ENCODE data around the gene ANXA11.
A peak's percentile ranks its signal among the peaks of the same experiment; 100 is the strongest.
"Not testable (repeated sequence)": the region's sequence is repeated elsewhere in the genome, so short reads cannot be mapped to it uniquely, and the experiment has no call there.

ANXA11 gene

DNA sequence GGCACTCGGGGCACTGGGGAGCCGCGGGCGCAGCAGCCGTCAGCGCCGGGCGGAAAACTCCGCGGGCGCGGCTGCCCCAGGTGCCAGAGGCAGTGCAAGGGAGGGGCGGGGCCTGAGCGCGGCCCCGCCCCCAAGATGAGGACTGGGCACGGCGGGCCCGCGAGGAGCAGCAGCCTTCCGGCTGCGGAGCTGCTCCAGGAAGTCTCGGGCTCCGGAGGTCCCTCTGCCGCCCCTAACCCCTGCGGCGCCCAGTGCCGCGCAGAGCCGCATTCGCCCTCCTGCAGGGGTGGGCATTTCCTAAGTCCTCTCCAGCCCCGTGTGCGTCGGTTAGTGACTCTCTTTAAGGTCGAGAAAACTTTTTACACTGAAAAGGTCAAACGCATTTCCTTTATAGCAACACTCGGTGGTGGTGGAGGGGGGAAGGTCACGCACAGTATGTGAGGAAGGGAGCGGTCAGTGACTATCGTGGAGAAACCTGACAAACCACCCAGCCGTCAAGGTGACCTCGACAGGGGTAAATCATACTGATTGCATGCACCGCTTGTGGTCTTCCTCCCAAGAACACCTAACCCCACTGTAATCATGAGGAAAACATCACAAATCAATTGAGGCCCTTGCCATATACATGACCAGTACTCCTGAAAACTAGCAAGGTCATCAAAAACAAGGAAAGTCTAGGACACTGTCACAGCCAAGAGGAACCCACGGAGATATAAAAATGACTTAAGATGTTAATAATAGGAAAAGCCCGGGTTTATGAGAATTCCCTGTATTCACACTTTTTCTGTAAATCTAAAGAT, at the start of gene ANXA11:
Gene ANXA11, minus strand, starts transcription at position 61 of the 800 bp plus-strand sequence. CDS start 32,676 bp downstream, outside the sequence.
- TF ChIP-seq, protein P1, sequence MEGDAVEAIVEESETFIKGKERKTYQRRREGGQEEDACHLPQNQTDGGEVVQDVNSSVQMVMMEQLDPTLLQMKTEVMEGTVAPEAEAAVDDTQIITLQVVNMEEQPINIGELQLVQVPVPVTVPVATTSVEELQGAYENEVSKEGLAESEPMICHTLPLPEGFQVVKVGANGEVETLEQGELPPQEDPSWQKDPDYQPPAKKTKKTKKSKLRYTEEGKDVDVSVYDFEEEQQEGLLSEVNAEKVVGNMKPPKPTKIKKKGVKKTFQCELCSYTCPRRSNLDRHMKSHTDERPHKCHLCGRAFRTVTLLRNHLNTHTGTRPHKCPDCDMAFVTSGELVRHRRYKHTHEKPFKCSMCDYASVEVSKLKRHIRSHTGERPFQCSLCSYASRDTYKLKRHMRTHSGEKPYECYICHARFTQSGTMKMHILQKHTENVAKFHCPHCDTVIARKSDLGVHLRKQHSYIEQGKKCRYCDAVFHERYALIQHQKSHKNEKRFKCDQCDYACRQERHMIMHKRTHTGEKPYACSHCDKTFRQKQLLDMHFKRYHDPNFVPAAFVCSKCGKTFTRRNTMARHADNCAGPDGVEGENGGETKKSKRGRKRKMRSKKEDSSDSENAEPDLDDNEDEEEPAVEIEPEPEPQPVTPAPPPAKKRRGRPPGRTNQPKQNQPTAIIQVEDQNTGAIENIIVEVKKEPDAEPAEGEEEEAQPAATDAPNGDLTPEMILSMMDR (IDR thresholded peaks at IDR 0.05; ENCODE audit: low read depth, low read length, missing control alignments), result no peak
- H3K4me3 ChIP-seq (ENCODE audit: low read depth, low read length), result peak within 1 kb of the TSS; percentile 84
- DNase-seq (ENCODE audit: low read depth), result peak; percentile 49

DNA sequence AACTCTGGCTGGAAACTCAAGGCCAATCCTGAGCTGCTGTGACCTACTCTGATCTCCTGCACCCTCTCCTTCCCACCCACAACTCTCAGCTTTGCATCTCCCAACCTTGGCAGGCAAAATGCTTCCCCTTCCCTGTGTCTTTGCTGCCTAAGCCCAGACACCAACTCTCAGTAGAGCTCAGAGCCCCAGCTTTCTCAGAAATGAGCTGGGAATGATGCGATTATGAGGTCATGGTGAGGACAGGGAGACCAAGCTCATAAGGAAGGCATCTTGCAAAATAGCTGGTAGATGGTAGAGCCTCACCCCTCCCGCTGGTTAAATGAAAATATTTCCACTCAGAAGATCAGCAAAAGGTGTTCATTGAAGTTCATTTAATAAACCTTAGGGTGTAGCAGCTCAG, 49.4 kb upstream of the ANXA11 start:
- DNase-seq (ENCODE audit: low read depth); H3K4me3 ChIP-seq (ENCODE audit: low read depth, low read length): not testable (repeated sequence)

DNA sequence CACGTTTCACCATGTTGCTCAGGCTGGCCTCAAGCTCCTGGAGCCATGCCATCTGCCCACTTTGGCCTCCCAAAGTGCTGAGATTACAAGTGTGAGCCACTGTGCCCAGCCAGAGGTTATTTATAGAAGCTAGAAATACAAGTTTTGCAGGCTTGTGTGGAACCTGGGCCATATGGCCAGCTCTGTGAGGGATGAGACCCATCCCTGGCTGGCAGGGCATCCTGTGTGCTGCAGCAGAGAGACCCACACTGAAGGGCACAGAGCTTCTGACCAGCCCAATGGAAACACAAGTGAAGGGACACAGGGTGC, 48.6 kb upstream of the ANXA11 start:
- H3K4me3 ChIP-seq (ENCODE audit: low read depth, low read length); DNase-seq (ENCODE audit: low read depth): not testable (repeated sequence)

DNA sequence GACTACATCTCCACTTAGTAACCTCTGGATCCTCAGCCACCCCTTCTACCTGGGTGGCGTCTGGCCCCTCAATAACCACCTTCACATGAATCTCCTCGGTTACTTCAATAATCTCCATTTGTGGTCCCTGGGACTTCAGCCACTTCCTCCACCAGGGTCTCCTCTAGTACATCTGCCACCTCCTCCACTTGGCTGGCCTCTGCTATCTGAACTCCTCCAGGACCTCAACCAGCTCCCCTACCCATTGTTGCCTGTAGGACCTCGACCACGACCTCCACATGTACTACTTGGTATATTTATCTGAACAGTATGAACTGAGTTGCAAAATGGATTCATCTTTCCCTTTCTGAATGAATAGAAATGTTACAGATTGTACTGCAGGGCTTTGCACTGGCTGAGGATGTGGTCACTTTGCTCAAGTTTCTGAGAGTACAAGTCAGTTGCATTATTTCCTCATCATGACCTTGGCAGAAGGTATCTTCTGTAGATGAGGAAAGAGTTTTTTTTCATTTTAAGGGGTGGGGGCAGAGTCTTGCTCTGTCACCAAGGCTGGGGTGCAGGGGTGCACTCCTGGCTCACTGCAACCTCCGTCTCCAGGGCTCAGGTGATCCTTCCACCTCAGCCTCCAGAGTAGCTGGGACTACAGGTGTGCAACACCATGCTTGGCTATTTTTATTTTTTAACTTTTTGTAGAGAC, 48.1 kb upstream of the ANXA11 start:
- no peak for DNase-seq (ENCODE audit: low read depth)
- H3K4me3 ChIP-seq (ENCODE audit: low read depth, low read length), result no peak overlapping the region
- TF ChIP-seq, protein P1 (IDR thresholded peaks at IDR 0.05; ENCODE audit: low read depth, low read length, missing control alignments), result no peak

DNA sequence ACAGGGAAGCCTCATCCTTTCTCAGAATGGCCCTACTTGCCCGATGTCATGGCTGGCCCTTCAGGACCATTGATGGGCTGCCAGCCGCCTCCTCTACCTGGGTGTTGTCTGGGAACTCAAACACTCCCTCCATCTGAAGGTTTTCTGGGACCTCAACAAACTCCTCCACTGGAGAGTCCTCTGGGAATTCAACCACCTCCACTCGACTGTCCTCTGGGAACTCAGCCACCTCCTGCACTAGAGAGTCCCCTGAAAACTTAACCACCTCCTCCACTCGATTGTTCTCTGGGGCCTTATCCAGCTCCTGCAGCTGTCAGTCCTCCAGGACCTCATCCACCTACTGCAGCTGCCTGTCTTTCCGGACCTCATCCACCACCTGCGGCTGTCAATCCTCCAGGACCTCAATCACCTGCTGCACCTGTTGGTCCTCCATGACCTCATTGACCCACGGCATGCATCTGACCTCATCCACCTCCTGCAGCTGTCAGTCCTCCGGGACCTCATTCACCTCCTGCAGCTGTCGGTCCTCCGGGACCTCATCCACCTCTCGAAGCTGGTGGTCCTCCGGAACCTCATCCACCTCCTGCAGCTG, 47.1 kb upstream of the ANXA11 start:
- TF ChIP-seq, protein P1 (IDR thresholded peaks at IDR 0.05; ENCODE audit: low read depth, low read length, missing control alignments), result no peak
- DNase-seq (ENCODE audit: low read depth), result no peak
- no peak overlapping the region for H3K4me3 ChIP-seq (ENCODE audit: low read depth, low read length)

DNA sequence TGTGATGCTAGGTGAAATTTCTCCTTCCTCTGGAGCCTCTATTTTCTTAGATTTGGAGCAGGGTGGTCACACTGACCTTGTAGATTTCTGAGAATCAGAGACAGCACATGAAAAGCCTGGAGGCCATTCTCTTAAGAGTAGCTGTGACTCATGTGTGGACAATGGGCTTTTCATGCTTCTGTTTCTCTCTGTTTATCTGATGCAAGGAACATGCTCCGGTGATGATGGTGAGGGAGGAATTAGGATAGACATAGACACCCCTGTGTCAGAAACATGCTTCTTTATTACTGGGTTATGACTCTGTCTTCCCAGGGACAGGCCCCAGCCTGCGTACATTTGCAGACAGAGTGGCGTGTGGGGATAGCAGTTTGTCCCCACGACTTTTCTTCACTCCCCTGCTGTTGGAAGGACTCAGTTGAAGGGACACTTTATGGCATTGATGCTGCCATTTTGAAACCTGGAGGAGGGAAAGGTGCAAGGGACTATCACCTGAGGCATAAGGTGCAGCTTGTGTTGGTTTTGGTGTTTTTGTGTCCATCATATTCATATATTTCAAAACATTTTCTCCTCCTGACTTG, 46.5 kb upstream of the ANXA11 start:
- H3K4me3 ChIP-seq (ENCODE audit: low read depth, low read length); DNase-seq (ENCODE audit: low read depth): not testable (repeated sequence)

DNA sequence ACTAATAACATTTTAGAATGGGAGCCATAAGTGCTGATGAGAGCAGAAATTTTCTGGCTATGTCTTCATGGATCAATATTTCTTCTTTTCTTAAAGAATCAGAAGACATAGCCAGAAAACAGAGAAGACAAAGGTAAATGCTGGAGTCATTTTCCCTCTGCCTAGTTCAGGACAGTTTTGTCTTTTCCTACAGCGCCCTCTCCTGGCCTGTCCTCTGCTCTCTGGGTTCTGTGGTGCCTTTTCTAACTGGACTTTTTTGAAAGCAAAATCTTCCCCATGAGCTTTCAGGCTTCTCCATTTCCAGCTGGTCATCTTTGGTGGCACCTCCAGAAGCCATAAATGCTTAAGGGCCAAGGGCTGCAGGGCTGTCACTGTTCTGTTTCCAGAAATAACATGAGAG, 45.1 kb upstream of the ANXA11 start:
- H3K4me3 ChIP-seq (ENCODE audit: low read depth, low read length); DNase-seq (ENCODE audit: low read depth): not testable (repeated sequence)

DNA sequence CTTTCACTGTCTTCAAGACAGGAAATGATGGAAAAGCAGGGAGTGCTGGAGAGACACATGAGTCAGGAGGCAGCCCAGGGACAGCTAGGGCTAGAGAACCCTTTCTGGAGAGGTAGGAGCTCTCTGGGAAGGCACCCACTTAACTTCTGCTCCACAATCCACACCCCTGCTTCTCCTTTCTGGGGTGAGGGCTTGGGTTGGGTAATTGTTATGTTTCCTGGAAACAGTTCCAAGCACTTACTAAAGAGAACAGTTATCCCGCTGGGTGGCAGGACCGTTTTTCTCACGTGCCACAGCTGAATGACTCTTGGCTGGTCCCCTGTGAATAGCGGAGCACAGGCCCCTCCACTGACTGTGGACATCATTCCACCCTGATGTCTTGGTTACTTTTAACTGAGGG, 44.6 kb upstream of the ANXA11 start:
- H3K4me3 ChIP-seq (ENCODE audit: low read depth, low read length); DNase-seq (ENCODE audit: low read depth): not testable (repeated sequence)

DNA sequence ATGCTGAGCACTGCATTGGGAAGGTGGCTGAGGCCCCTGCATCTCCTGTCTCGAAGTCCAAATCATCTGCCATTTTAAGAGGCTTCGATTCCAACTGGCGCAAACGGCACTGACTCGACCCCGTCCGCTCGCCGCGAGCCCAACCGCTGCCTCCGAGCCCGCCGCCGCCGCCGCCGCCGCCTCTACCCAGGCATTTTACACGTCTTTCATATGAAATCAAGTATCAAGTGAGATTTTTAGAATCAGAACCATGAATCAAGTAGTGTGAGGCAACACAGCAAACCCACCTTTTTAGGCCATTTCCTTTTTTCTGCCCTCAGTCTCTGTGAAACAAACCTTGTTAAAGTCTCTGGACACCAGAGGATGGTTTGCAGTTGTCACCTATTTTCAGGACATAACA, 42.3 kb upstream of the ANXA11 start:
- DNase-seq (ENCODE audit: low read depth); H3K4me3 ChIP-seq (ENCODE audit: low read depth, low read length): not testable (repeated sequence)

DNA sequence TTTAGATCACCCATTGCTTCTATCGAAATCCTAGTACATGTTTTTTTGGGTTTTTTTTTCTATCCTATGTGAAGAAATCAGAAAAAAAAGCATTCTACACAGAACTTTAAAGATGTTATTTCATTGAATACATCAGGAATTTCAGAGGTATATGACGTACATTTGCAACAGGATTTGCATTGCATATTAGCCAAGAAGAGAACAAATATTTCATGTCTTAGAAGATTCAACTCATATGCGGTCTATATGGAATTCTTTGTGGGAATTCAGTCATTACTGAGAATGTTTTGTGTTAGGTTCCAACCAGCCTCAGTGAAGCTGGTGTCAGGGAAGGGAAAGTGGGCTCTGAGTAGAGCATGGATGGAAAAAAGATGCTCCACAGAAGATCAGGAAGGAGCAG, 39.0 kb upstream of the ANXA11 start:
- not testable (repeated sequence) for H3K4me3 ChIP-seq (ENCODE audit: low read depth, low read length); DNase-seq (ENCODE audit: low read depth)

DNA sequence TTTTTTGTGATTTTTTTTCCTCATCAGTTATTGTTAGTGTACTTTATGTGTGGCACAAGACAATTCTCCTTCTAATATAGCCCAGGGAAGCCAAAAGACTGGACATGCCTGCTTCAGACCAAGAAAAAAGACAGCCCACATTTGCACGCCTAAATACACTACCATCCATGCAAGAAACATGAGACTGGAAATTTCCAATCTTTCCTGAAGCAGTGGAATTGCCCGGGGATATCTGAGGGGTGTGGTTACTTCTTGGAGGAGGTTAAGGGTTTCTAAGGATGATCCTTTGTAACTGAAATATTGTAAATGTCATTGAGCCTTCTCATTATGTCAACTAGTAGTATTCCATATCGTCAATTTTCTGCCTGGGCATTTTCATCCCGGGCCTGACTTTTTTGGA, 37.0 kb upstream of the ANXA11 start:
- H3K4me3 ChIP-seq (ENCODE audit: low read depth, low read length); DNase-seq (ENCODE audit: low read depth): not testable (repeated sequence)

DNA sequence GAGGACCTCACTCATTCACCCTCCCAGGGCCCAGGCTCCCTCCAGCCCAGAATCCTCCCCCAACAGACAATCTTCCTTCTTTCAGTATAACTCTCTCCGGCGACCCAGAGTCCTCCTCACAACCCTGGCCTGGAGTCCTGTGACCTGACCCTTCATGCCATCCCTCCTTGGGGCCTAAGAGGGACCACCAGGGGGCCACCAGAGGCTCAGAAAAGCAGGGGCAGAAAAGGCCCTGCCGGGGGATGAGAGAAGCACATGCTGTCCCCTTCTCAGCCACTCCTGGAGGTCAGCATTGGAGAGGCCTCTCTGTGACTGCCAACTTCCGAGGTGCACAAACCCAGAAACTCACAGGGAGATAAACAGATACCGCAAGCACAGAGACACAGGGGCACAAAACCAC, 31.1 kb upstream of the ANXA11 start:
- H3K4me3 ChIP-seq (ENCODE audit: low read depth, low read length); DNase-seq (ENCODE audit: low read depth): not testable (repeated sequence)

DNA sequence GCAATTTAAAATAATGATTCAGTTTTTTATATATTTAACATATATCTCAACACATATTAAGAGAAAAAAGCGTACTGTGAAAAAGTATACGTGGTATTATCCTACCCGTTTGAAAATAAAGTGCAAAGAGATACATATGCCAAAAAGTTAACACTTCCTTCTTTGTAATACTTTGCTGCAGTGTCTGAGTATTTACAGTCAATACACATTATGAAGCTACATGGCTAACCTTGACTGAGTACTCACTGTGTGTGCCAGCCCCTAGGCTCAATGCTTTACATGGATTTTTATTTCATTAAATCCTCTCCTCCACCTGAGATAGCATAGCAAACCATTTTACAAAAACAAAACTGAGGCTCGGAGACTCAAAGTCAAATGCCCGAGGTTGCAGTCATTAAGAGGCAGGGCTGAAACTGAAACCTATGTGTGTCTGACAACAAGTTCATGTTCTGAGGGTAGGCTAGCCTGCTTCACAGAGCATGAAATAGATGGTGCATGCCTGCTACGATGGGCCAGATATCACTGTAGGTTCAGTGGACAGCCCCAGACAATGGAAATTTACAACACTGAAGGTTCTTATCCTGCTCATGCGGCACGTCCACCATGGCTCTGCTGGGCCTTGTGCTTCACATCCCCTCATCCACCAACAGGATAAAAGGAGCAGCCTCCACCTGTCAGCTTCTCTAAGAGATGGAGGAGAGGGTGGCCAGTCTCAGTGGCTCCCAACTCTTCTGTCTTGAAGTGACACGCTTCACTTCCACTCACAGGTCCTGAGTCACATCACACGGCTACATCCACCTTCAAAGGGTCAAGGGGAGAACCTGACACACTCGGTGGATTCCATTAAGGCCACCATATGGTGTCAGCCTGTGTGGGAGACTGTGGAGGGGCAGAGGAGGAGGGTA, 29.2 kb upstream of the ANXA11 start:
- not testable (repeated sequence) for H3K4me3 ChIP-seq (ENCODE audit: low read depth, low read length); DNase-seq (ENCODE audit: low read depth)

DNA sequence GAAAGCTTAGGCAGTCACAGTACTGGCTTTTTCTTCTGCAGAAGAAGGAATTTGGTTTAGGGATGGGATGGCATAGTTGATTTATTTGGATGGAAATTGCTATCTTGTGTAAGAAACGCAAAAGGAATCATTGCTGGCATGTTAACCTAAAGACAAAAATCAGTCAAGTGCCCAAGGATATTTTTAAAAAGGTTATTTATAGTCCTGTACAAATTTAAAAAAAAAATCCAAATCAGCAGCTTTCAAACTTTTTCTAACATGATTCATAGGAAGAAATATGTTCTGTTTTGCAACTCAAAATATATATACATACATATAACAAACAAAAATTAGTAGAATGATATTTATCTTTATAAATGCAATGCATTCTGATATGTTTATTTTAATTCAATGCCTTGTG, 28.5 kb upstream of the ANXA11 start:
- not testable (repeated sequence) for H3K4me3 ChIP-seq (ENCODE audit: low read depth, low read length); DNase-seq (ENCODE audit: low read depth)
